GM19467 (cell line): ENCODE measurements around the gene MTARC2.
A peak's percentile ranks its signal among the peaks of the same experiment; 100 is the strongest.
"Not testable (repeated sequence)": the region's sequence is repeated elsewhere in the genome, so short reads cannot be mapped to it uniquely, and the experiment has no call there.

ENCODE experiments used
- ATAC-seq: cut with Tn5 transposase; IDR thresholded peaks from one replicate; pipeline ENCODE4 v1.9.1; 2021; ENCODE audit warnings: mild to moderate bottlenecking, moderate library complexity; ENCODE audit not compliant: unreplicated experiment

The MTARC2 gene

DNA sequence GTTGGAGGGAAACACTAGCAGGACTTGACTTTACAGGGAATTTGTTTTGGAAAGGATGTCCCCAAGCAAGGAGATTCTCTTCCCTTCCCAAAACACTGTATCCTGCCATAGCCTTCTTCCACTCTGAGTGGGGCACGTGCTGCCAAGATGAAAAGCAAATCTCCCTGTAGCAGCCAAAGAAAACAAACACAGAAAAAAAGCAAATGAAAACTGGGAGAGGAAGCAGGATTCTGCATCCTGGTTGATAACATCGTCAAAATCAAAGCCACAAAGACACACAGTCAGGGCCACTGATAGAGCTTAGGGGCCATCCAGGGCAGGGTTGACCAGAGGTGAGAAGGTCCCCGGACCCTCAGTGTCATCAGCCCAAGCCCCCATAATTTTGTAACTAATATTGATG, 16.0 kb upstream of the MTARC2 start:
- no peak for ATAC-seq

- ATAC-seq = no peak
These were observed 15.5 kb upstream of the MTARC2 start for GRCh38 chr1:220732621-220733020.

DNA sequence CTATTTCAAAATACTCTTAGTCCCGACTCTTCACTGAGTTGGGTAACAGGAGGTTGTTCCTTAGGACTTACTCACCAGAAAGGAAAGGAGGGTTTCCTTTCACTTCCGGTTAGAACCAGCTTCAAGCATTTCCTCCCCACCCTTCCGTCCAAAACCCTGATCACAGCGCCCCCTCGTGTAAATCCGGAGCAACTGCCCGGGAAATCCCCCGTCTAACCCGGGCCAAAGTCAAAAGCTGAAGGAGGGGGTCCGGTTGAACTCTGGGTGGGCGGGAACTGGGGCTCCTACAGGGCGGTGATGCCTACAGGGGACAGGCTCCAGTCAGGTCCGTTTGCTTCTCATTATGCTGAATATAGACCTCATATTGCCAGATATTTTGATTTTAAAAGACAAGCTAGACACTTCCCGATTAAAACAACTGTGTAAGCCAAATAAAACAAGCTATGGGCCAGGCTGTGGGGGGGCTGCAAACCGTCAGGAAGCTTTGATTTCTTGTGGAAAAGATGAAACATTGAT, 15.0 kb upstream of the MTARC2 start:
- ATAC-seq = peak; percentile 95

DNA sequence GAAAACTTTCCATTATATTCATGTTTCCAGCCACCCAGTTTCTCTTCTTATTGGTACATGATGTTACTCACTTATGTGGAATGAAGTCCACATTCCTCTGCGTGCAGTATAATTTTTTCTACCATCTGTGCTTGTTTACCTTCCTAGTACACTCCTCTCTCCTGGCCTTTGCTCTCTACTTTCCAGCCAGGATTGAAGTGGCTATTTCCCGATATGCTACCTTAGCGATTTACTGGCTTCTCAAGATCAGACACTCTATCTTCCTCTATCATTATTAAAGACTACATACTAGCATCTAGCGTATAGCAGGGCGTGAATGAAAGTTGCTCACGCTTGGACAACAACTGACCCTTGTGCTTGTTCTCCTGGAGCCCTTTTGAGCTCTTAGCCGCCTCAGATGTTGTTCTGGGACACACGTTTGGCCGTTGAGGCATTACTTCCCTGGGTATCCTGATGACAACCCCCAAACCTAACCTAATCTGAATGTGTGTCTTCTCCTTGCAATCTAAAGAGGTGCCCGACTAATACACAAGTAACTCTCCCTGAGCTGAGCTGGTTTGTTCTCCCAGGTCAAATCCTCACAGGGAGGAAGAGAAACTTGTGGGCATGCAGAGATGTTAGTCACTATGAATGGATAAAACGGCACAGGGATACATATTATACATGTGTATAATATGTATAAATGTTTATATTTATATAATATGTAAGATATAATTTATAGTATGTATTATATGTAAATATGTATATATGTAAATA, 13.4 kb upstream of the MTARC2 start:
- ATAC-seq = no peak

- not testable (repeated sequence) for ATAC-seq
These were observed 11.8 kb upstream of the MTARC2 start for GRCh38 chr1:220736283-220736682.

GRCh38 chr1:220741349-220741748, 6.8 kb upstream of the MTARC2 start:
- no peak for ATAC-seq

DNA sequence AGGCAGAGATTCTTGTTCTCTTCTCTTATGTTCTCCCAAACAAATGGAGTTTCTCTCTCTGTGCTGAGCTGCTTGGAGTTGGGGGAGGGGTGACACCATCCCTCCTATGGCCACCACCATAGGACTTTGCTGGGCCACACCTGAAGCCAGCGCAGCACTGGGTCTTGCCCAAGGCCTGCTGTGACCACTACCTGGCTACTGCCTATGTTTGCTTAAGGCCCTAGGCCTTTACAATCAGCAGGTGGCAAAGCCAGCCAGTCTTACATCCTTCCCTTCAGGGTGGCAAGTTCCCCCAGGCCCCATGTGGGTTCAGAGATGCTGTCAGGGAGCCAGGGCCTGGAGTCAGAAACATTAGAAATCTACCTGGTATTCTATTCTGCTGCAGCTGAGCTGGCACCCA, 6.3 kb upstream of the MTARC2 start:
- no peak for ATAC-seq

DNA sequence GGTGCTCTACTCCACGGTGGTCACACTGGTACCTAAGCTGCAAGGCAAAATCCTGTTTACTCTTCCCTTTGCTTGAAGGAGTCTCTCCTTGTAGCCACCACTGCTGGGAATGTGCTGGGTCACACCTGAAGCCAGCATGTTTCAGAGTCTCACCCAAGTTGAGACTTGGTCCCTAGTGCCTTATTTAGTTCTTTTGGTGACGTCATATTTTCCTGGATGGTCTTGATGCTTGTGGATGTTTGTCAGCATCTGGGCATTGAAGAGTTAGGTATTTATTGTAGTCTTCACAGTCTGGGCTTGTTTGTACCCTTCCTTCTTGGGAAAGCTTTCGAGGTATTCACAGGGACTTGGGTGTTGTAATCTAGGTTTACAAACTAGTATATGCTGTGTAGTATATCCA, 5.6 kb upstream of the MTARC2 start:
- ATAC-seq = no peak

GRCh38 chr1:220746851-220747250, 1.3 kb upstream of the MTARC2 start:
- no peak for ATAC-seq

GRCh38 chr1:220747437-220748088, 559 bp upstream of the MTARC2 start:
- no peak for ATAC-seq

GRCh38 chr1:220748936-220749335, 814 bp downstream of the MTARC2 start:
- ATAC-seq = no peak

GRCh38 chr1:220750131-220750515, 2.0 kb downstream of the MTARC2 start:
- no peak for ATAC-seq

DNA sequence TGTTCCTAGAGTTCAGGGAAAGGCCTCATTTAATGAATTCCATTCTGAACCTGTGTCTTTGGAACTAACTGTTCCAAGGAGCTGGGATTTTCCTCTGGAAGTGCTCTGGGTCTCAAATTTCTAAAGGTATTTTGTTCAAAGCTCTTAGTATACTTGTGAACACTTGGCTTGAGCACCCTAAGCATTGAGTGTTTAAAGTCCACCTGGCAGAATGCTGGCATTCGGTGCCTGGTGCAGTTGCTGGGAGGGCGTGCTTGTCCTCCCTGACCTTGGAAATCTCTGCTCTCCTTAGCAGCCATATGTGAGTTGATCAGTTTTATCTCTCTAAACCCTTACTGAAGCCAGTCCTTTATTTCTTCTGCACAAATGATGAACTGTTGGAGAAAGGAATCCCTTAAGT, 3.0 kb downstream of the MTARC2 start:
- no peak for ATAC-seq

GRCh38 chr1:220754212-220754917, 6.2 kb downstream of the MTARC2 start:
- ATAC-seq = no peak

GRCh38 chr1:220754918-220755295, 6.8 kb downstream of the MTARC2 start:
- ATAC-seq = no peak

DNA sequence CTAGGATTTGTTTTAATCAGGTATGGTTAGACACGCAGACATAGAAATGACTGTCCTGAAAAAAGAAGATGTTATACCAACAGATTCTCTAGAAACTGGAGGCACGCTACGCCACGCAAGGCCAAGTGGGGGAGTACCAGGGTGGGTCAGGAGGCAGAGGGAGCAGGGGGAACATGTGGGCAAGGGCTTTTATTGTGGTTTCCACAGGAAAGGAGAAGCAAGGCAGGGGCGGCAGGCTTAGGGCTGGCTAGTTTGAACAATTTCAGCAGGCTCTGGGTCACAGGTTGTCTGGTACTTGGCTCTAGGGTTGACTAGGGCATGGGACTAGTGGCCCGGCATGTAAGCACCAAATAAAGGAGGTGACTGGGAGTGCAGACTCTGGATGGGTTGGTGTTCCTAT, 7.2 kb downstream of the MTARC2 start:
- ATAC-seq = no peak

- no peak for ATAC-seq
These were observed 9.3 kb downstream of the MTARC2 start for GRCh38 chr1:220757441-220757840.

GRCh38 chr1:220759147-220759546, 11.0 kb downstream of the MTARC2 start:
- ATAC-seq = no peak

GRCh38 chr1:220761688-220762427, 13.7 kb downstream of the MTARC2 start:
- ATAC-seq = no peak

DNA sequence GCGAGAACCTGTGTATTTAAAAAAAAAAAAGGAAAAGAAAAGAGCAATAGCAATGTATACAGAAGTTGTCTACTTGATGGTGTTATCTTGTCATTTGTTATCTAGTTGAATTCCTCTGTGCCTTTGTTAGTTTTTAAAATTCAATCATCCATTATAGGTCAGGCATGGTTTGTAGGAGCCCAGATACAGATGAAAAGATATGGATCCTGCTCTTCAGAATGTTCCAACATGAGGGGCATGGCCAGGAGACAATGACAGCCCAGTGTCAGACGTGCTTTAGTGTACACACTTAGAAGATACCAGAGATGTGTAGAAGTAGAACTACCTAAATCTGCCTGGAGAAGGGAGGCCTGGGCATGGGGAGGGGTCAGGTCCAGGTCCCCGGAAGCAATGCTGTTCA, 16.6 kb downstream of the MTARC2 start:
- ATAC-seq = no peak
